Upper lobe of left lung (tissue), 6 donors: ENCODE measurements around the gene POLR1B. TPM values are rescaled to one million over a fixed set of nuclear protein-coding genes. Genes with fewer than 3 reads are reported as not detected.
A peak's percentile ranks its signal among the peaks of the same experiment; 100 is the strongest.

ENCODE experiments used
- ATAC-seq, 2 donors: fragments of 200-7000 bp; cut with Tn5 transposase; one replicate each; pipeline ENCODE4 v1.9.1; 2022; ENCODE audit warnings: mild to moderate bottlenecking in 2 of 2, moderate library complexity in 2 of 2; ENCODE audit not compliant: low FRiP score in 2 of 2
- DNase-seq, 2 donors: peaks; one replicate each; pipeline ENCODE4 v3.0.0-alpha.2; 2019 to 2020
- H3K27ac ChIP-seq, 4 donors: fragments of 200-600 bp; sonication (generic); one replicate each; pipeline ENCODE4 v1.5.1; 2016 to 2019
- H3K27me3 ChIP-seq, 4 donors: fragments of 200-600 bp; sonication (generic); one replicate each; pipeline ENCODE4 v1.5.1; 2017 to 2019
- H3K36me3 ChIP-seq, 4 donors: fragments of 200-600 bp; sonication (generic); one replicate each; pipeline ENCODE4 v1.5.1; 2016 to 2019
- H3K4me1 ChIP-seq, 4 donors: fragments of 200-600 bp; sonication (generic); one replicate each; pipeline ENCODE4 v1.5.1; 2018 to 2019
- H3K4me3 ChIP-seq, 4 donors: fragments of 200-600 bp; sonication (generic); one replicate each; pipeline ENCODE4 v1.5.1; 2017 to 2019; ENCODE audit warnings: mild to moderate bottlenecking in 2 of 4, moderate library complexity in 1 of 4
- H3K9me3 ChIP-seq, 4 donors: fragments of 200-600 bp; sonication (generic); one replicate each; pipeline ENCODE4 v1.5.1; 2018 to 2019
- CTCF ChIP-seq, 6 experiments: fragments of 450-650 bp in 4 of 6; fragments of 200-600 bp in 2 of 6; sonication (generic) in 2 of 6; IDR thresholded peaks; one replicate each; pipeline ENCODE4 v1.5.1; 2016 to 2019; ENCODE audit warnings: antibody characterized with exemption in 6 of 6
- EP300 ChIP-seq, 4 donors: sonication (generic); formaldehyde crosslinking; IDR thresholded peaks; one replicate each; pipeline ENCODE4 v1.5.1; 2017; ENCODE audit warnings: antibody characterized with exemption in 4 of 4, control low read depth in 2 of 4
- POLR2A ChIP-seq, 4 donors: fragments of 450-650 bp; IDR thresholded peaks; one replicate each; pipeline ENCODE4 v1.5.1; 2016 to 2017; ENCODE audit warnings: antibody characterized with exemption in 4 of 4, mild to moderate bottlenecking in 2 of 4
- POLR2AphosphoS5 ChIP-seq, 2 donors: sonication (generic); formaldehyde crosslinking; IDR thresholded peaks; one replicate each; pipeline ENCODE4 v1.5.1; 2017; ENCODE audit warnings: antibody characterized with exemption in 2 of 2
- WGBS, 2 donors: methylation state at CpG; one replicate each; pipeline ENCODE4 v1.1.5; 2017 to 2018; 5-methylcytosine and 5-hydroxymethylcytosine counted together
- total RNA-seq, 6 donors: library from RNA; depleted of rRNA in 4 of 6; stranded (reverse); fragments of >200 nt in 4 of 6; gene quantifications; one replicate each; pipeline versions ENCODE4 v1.1.0 to v1.2.1, GENCODE V29; 2016 to 2021
- donor health status: DM: no; HTN: no; CAD: no; lungs with moderate emphysema.
- donor health status: DM: no; HTN: yes; CAD: no; lungs with severe emphysema.

Gene POLR1B
- total RNA-seq, 6 donors from 2014 or later: 6.7 to 22.5 (median 14.6) TPM

- no peak overlapping the region for H3K27ac ChIP-seq
- TF ChIP-seq CTCF (IDR thresholded peaks at IDR 0.05) (peak; percentile 37 to 58 (median 48)), POLR2AphosphoS5 (IDR thresholded peaks at IDR 0.05) (no peak), EP300 (IDR thresholded peaks at IDR 0.05) (no peak)
- peaks cover 14 to 25% (median 19%) of the 10 kb centered on the region in 4 donors for H3K4me1 ChIP-seq
- ATAC-seq (peak in 1 of 2 donors; percentile 44), DNase-seq (peak in 1 of 2 donors; percentile 32)
- peaks cover 0 to 13% (median 0%) of the 10 kb centered on the region in 4 donors for H3K36me3 ChIP-seq
- no peak overlapping the region for H3K4me3 ChIP-seq
- no peaks in the 10 kb centered on the region for H3K9me3 ChIP-seq
- no peaks in the 10 kb centered on the region for H3K27me3 ChIP-seq
- WGBS, 2 donors: 42% methylated on average over 10 of the region's 10 CpGs
These were observed 40.1 kb downstream of the POLR1B start for GRCh38 chr2:112582314-112582746.

- DNase-seq: no peak
- H3K9me3 ChIP-seq: no peaks in the 10 kb centered on the region
- peaks cover 14 to 29% (median 22%) of the 10 kb centered on the region in 4 donors for H3K4me1 ChIP-seq
- peak overlapping the region; percentile 31 to 69 (median 64) for H3K4me3 ChIP-seq
- peaks cover 0 to 20% (median under 1%) of the 10 kb centered on the region in 4 donors for H3K36me3 ChIP-seq
- H3K27ac ChIP-seq: peak overlapping the region; percentile 92 to 96 (median 95)
- 52 to 54% methylated on average over 19 of the region's 19 CpGs for WGBS, 2 donors
- TF ChIP-seq POLR2A (IDR thresholded peaks at IDR 0.05) (no peak), CTCF (IDR thresholded peaks at IDR 0.05) (no peak), EP300 (IDR thresholded peaks at IDR 0.05) (no peak), POLR2AphosphoS5 (IDR thresholded peaks at IDR 0.05) (no peak)
- no peaks in the 10 kb centered on the region for H3K27me3 ChIP-seq
- no peak for ATAC-seq
These were observed 41.4 kb downstream of the POLR1B start for GRCh38 chr2:112583497-112584133.

- peak; percentile 96 for ATAC-seq
- Histone ChIP-seq H3K27me3 (no peaks in the 10 kb centered on the region), H3K4me1 (peaks cover 14 to 31% (median 26%) of the 10 kb centered on the region in 4 donors), H3K36me3 (peaks cover 0 to 24% (median 4%) of the 10 kb centered on the region in 4 donors), H3K27ac (peak within 1 kb of the TSS; percentile 92 to 96 (median 95)), H3K4me3 (peak within 1 kb of the TSS; percentile 31 to 69 (median 64)), H3K9me3 (no peaks in the 10 kb centered on the region)
- DNase-seq: peak; percentile 94 to 96
- TF ChIP-seq EP300 (IDR thresholded peaks at IDR 0.05) (peak in 1 of 4 donors; percentile 73), POLR2AphosphoS5 (IDR thresholded peaks at IDR 0.05) (peak; percentile 88 to 89), CTCF (IDR thresholded peaks at IDR 0.05) (peak in 4 of 6 experiments; percentile 36 to 51 (median 46)), POLR2A (IDR thresholded peaks at IDR 0.05) (peak in 3 of 4 donors; percentile 54 to 84 (median 56))
- 1 to 2% methylated on average over 43 to 52 of the region's 54 CpGs for WGBS, 2 donors
These were observed 42.0 kb downstream of the POLR1B start, which contains the start of gene CHCHD5 for GRCh38 chr2:112584134-112584890. Gene CHCHD5, plus strand, starts transcription at chr2:112584609. Its CDS starts 39 bp downstream, at chr2:112584648.

DNA sequence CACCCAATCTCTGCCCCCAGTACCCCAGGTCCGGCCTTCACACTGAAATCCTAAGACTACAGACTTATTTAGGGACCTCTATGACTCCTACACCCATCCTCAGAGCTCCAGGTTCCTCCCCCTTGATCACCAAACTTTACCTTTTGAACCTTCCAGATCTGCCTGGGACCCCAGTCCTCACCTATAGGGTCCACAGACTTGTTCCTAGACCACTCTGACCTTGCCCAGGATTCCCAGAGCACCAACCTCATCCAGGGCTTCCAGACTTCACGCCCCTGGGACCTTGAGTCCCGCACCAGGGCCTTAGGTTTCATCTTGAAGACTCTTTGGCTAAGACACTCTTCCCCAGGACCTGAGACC lies 42.6 kb downstream of the POLR1B start:
- peak overlapping the region; percentile 92 to 96 (median 95) for H3K27ac ChIP-seq
- peaks cover 14 to 31% (median 26%) of the 10 kb centered on the region in 4 donors for H3K4me1 ChIP-seq
- no peak for TF ChIP-seq POLR2A (IDR thresholded peaks at IDR 0.05)
- H3K4me3 ChIP-seq: peak overlapping the region; percentile 31 to 69 (median 64)
- WGBS, 2 donors: 62 to 67% methylated on average over 3 of the region's 3 CpGs
- no peaks in the 10 kb centered on the region for H3K27me3 ChIP-seq
- ATAC-seq (no peak), DNase-seq (no peak)
- H3K36me3 ChIP-seq: peaks cover 0 to 27% (median 5%) of the 10 kb centered on the region in 4 donors
- no peaks in the 10 kb centered on the region for H3K9me3 ChIP-seq

- no peak for TF ChIP-seq POLR2AphosphoS5 (IDR thresholded peaks at IDR 0.05)
- TF ChIP-seq POLR2A (IDR thresholded peaks at IDR 0.05): no peak
- no peak for TF ChIP-seq EP300 (IDR thresholded peaks at IDR 0.05)
- TF ChIP-seq CTCF (IDR thresholded peaks at IDR 0.05): no peak
- peak overlapping the region in 2 of 4 donors; percentile 63 to 64 for H3K4me3 ChIP-seq
- DNase-seq (no peak), ATAC-seq (no peak)
- peaks cover 14 to 31% (median 26%) of the 10 kb centered on the region in 4 donors for H3K4me1 ChIP-seq
- H3K36me3 ChIP-seq: peaks cover 0 to 27% (median 6%) of the 10 kb centered on the region in 4 donors
- peak overlapping the region; percentile 92 to 96 (median 95) for H3K27ac ChIP-seq
- H3K9me3 ChIP-seq: no peaks in the 10 kb centered on the region
- WGBS, 2 donors: 88 to 93% methylated on average over 3 of the region's 3 CpGs
- H3K27me3 ChIP-seq: no peaks in the 10 kb centered on the region
These were observed 43.1 kb downstream of the POLR1B start for GRCh38 chr2:112585400-112585799.
